Activated T-cell treated with anti-CD3 and anti-CD28 coated beads for 48 hours (primary cell): Measurements from ENCODE around the gene GIPR.
"Not testable (repeated sequence)": the region's sequence is repeated elsewhere in the genome, so short reads cannot be mapped to it uniquely, and the experiment has no call there.

Source experiments
- DNase-seq: peaks from one replicate; pipeline ENCODE4 v3.0.0-alpha.2; 2020; ENCODE audit warnings: low read depth

Gene GIPR

DNA sequence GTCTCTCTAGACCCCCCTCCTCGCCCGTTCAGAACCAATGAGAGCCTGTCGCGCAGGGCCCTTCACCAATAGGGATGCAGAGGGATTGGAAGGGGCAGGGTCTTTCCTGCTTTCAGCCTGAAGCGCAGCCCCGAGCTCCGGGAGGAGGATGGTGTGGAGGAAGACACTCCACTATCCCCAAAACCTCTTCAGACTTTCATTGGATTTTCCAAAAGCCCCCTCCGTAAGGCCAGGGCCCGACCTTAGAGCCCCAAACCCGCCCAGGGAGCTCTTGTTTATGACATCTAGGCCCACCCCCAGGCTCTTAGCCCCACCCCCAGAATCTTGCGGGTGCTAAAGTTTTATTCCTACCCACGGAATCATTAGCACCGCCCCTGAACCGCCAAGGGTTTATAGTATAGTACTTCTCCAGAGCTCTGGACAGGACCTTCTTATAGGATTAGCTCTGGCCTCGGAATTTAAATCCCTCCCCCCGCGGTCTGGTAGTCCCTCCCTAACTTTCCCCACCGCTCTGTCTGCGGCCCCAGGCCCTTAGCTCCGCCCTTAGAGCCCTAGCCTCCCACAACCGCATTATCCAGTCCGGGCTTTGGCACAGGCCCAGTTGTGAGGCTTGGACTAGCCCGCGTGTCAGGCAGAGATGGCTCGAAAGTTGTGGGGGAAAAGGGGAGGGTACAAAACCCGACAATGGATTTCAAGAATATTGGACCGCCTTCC is 22.2 kb upstream of the GIPR start:
- DNase-seq: peak; percentile 80

GRCh38 chr19:45646345-45646698 is 21.7 kb upstream of the GIPR start:
- DNase-seq: no peak

- no peak for DNase-seq
Measured at GRCh38 chr19:45650722-45651121, 17.3 kb upstream of the GIPR start.

DNA sequence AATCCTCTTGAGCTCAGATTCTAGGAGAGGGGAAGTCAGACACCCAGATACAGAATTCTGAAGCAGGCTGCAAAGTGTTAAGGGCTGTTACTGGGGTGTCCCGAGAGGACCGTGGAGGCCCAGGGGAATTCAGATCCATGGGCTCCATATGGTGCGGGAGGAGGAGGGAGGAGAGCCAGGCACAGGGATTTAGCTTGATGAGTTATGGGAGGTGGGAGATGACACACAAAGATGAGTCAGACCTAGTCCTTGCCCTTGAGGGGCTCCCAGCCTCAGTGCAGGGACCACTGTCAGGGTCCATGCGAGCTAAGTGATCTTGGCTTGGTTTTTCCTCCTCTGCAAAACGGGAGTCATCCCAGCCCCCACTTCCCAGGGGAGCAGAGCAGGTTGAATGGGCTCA is 14.4 kb upstream of the GIPR start:
- DNase-seq: no peak

DNA sequence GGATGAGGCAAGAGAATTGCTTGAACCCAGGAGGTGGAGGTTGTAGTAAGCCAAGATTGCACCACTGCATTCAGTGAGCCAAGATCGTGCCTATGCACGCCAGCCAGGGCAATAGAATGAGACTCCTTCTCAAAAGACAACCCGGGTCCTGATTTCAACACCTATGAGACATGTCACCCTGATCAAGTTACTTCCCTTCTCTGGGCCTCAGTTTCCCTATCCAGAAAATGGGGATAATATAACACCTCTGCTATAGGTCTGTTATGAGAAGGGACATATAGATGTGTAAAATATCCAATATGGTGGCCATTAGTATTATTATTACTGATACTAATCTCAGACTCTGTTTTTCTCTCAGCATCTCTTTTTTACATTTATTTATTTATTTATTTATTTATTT is 12.9 kb upstream of the GIPR start:
- no peak for DNase-seq

- DNase-seq: no peak
Measured at GRCh38 chr19:45657520-45658167, 10.4 kb upstream of the GIPR start.

GRCh38 chr19:45659096-45659729 is 8.8 kb upstream of the GIPR start:
- DNase-seq: no peak

DNA sequence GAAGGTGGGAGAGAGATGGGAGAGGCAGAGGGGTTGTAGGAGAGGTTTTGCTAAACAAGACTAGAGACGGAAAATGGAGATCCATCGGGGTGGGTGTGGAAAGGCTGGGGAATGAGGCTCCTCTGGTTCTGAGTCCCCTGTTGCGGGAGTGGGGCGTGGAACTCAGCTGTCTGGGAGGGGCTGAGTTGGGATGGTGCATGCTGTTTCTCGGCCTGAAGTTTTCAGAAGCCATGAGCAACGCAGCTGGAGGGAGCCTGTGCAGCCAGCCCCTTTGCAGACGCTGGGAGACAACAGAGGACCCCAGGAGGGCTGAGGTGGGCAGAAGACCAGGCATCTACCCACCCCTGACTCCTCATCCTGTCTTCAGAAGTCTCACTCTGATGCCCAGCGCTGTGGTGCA is 7.4 kb upstream of the GIPR start:
- no peak for DNase-seq

DNA sequence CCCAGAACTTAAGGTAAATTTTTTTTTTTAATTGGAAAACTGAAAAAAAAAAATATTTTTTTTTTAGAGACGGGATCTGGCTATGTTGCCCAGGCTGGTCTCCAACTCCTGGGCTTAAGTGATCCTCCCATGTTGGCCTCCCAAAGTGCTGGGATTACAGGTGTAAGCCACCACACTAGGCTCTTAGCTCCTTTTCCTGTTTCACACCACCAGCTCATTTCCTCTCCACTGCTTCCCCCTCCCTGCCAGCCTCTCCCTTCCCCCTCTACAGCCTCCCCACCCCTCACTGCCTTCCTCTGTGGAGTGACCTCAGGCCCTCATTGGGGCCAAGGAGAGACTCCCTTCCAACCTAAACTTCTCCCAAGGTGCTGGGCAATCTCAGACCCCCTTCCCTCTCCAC is 4.2 kb upstream of the GIPR start:
- no peak for DNase-seq

- no peak for DNase-seq
Measured at GRCh38 chr19:45664575-45664974, 3.4 kb upstream of the GIPR start.

- no peak for DNase-seq
Measured at GRCh38 chr19:45668342-45668871, 386 bp downstream of the GIPR start.

DNA sequence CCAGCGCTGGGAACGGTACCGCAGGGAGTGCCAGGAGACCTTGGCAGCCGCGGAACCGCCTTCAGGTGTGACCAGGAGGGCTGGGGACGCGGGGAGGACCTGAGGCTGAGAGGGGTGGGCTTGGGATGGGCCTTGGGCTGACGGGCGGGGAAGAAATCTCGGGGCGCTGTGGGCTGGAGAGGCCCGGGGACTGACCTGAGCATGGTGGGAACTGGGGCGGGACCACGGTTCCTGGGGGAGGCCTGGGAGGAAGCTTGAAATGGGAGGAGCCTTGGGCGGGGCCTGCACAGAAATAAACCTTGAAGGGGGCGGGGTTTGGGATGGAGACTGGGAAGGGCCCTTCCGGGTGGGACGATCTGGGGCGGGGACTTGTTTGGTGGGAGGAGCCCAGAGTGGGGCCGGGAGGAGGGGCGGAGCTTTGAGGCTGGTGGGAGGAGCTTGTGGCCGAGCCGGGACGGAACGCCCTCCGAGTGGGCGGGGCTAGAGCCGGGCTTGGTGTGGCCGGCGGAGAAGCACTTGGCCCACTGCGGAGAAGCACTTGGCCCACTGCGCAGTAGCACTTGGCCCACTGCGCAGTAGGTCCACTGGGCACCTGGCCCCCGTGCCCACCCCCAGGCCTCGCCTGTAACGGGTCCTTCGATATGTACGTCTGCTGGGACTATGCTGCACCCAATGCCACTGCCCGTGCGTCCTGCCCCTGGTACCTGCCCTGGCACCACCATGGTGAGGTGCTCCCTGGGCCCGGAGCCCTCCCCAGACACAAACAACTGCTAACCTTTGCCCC is 2.8 kb downstream of the GIPR start:
- DNase-seq: peak; percentile 73

GRCh38 chr19:45674946-45675345 is 6.9 kb downstream of the GIPR start:
- no peak for DNase-seq

GRCh38 chr19:45676851-45677263 is 8.8 kb downstream of the GIPR start:
- DNase-seq: peak; percentile 40

GRCh38 chr19:45677351-45678230 is 9.6 kb downstream of the GIPR start:
- peak; percentile 85 for DNase-seq

DNA sequence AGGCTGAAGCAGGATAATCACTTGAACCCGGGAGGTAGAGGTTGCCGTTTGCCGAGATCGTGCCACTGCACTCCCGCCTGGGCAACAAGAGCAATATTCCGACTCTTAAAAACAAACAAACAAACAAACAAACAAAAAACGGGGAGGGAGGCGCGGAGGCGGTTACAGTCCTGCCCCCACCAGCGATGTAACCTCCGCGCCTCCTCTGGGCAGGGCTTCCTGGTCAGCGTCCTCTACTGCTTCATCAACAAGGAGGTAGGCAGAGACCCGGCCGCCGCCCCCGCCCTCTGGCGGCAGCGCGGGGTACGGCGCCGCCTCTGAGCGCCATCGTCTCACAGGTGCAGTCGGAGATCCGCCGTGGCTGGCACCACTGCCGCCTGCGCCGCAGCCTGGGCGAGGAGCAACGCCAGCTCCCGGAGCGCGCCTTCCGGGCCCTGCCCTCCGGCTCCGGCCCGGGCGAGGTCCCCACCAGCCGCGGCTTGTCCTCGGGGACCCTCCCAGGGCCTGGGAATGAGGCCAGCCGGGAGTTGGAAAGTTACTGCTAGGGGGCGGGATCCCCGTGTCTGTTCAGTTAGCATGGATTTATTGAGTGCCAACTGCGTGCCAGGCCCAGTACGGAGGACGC is 13.5 kb downstream of the GIPR start:
- peak; percentile 89 for DNase-seq

DNA sequence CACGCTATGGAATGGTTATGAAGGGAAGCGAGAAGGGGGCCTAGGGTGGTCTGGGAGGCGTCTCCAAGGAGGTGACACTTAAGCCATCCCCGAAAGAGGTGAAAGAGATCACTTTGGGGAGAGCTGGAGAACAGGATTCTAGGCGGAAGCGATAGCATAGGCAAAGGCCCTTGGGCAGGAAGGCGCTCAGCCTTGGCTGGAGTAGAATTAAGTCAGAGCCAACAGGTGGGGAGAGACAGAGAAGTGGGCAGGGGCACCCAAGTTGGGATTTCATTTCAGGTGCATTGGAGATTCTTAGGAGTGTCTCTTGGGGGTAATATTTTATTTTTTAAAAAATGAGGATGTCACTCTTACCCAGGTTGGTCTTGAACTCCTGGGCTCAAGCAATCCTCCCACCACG is 14.1 kb downstream of the GIPR start:
- no peak for DNase-seq

DNA sequence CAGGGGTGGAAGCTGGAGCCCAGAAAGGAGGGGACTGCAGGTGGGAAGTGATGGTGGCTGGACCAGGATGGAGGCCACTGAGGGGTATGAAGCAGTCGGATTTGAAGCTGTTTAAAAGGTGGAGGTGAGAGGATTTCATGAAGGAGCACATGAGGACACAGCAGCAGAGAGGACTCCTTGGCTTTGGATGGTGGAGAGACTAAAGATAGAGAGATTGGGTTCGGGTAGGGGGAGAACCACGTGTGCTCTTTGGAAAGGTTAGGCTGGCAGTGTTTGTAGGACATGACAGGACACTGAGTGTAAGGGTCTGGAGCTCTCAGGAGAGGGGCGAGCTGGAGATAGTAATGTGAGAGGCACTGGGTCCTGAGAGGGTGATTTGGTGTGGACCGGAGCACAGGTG is 14.9 kb downstream of the GIPR start:
- no peak for DNase-seq

DNA sequence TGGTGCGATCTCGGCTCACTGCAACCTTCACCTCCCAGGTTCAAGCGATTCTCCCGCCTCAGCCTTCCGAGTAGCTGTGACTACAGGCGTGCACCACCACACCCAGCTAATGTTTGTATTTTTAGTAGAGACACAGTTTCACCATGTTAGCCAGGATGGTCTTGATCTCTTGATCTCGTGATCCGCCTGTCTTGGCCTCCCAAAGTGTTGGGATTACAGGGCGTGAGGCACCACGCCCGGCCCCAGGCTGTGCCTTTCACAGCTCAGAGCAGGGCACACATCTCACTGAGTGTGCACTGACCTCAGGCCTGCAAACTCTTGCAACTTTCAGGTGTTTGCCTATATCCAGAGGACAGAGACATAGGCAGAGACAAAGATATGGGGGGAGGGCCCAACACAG is 17.0 kb downstream of the GIPR start:
- not testable (repeated sequence) for DNase-seq

- no peak for DNase-seq
Measured at GRCh38 chr19:45687599-45687998, 19.6 kb downstream of the GIPR start.
